Measurements from ENCODE around the gene LRRC57.

LRRC57 gene

DNA sequence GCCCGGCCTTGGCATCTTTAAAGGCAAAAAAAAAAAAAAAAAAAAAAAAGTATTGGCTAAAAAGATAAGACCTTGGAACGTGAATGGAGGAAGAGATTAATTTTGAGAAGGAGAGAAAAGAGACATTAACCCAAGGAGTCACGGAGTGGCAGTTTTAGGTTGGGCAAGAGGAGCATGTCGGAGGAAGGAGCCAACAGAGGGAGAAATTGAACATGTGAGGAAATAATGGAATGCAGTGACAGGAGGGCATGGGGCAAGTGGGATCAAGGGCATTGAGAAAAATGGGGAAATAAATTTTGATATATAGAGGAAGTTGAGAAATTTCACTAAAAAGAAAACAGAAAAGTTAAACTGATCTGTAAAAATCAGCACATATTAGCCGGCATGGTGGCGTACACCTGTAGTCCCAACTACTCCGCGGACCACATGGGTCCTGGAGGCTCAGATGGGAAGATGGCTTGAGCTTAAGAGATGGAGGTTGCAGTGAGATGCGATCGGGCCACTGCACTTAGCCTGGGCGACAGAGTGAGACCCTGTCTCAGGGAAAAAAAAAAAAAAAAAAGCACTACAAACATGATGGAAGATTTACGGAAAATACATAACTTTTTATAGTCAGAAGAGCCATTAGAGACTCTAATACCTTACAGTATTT is 1.3 kb upstream of the LRRC57 start:
- no peak for DNase-seq

DNA sequence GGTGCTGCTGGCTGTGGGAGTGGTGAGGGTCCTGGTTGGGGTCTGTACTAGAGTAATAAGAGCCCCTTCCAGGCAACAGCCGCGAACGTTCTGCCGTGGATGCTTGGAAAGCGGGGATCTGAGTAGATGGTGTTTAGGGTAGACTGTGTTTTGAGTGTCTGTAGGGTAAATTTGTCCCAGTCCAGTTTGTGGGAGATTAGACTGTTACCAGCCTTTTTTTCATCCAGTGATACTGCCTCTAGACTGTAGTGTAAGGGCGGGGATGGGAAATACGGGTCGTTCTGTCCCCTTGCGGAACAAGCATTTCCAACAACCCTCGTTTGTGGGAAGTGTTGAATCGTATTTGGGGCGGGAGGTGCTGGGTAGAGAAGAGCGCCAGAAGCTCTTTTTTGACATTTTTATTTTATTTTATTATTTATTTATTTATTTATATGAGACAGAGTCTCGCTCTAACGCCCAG is 469 bp upstream of the LRRC57 start:
- peak in 1 of 2 experiments; percentile 31 for DNase-seq

DNA sequence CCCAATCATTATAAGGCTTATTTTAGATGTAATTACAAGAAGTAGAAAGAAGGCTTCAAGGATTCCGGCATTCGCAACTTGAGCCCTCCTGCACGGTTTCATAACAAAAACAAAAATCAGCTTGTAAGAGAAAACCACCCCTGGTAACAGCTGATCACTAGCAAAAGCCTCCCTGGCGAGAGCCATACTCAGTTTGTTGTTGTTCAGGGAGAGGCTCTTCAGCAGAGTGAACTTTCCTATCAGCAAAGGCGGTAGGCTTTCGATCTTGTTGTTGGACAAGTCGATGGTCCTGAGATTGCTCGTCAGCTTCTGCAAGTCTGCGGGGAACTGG is 710 bp downstream of the LRRC57 start:
- no peak for DNase-seq

DNA sequence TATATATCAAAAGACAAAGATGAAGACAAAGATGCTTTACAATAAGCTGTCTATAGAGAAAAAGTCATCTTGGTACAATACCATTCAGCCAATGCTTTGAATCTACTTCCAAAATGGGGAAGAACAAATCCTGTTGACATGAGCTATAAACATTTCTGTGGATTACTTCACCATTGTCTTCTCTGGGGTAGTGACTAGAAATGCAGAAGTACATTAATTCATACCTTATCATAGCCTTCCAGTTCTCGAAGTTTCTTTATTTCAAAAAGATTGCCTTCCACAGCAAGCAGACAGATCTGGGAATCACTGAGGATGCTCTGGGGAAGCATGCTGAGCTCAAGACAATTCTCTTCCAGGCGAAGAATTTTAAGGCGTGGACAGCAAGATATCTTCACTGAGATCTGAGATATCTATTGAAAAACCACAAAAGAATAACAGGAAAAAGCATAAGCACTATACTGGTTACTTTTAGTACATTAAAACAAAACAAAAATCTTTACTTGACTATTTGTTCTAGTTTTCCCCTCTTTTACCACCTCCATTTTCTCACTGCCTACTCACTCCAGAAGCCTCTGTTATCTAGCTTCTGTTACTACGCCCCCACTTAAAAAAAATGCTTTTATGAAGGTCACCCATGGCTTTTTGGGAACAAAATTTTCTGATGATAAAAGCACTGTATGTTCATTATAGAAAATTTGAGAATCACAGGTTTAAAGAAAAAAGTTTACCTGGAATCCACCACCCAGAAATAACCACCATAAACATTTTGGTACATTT is 3.6 kb downstream of the LRRC57 start:
- DNase-seq, result no peak

DNA sequence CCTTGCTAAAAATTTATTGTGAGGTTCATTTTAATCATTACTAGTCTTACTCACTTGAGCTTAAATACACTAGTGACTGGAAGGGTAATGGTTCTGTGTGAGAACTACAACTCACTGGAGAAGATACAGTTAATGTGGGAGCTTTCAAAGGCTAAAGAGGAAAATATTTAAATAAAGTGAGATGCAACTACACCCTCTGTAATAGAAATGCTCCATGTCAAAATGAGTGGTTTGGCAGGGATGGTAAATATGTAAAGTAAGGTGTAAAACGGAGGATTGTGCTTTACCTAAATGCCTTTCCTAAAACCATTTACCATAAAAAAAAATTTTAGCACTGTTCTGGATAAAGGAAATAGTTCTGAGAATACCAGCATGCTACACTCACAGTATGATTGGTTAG is 15.3 kb downstream of the LRRC57 start:
- DNase-seq, result no peak

DNA sequence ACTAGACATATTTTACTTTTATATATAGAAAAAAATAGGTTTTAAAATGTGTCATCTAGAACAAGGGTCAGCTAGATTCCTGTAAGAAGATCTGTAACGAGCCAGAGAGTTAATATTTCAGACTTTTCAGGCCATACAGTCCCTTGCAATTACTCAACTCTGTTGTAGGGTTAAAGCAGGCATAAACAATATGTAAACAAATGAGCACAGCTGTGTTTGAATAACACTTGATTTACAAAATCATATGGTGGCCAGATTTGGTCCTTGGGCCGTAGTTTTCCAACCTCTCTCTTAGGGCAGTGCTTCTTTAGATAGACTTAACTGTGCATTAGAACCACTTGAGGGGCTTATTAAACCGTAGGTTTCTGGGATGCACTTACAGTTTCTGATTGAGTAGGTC is 19.6 kb downstream of the LRRC57 start:
- no peak for DNase-seq

DNA sequence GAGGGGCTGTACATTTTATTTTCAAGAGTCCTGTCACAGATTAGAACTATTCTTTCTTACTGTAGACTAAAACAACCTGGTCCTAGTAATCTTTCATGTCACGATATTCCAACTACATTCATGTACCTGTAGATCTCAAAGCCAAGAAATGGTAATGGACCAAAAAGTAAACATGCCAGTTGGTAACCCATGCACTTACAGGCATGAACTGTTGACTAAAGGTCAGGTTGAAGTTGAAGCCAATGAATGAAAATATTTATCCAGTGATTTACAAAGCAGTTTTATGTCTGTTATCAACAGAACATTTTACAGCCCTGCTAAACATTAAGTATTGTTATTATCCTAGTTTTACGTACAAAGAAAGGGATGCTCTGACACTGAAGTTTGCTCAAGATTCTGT is 25.3 kb downstream of the LRRC57 start:
- DNase-seq, result no peak

DNA sequence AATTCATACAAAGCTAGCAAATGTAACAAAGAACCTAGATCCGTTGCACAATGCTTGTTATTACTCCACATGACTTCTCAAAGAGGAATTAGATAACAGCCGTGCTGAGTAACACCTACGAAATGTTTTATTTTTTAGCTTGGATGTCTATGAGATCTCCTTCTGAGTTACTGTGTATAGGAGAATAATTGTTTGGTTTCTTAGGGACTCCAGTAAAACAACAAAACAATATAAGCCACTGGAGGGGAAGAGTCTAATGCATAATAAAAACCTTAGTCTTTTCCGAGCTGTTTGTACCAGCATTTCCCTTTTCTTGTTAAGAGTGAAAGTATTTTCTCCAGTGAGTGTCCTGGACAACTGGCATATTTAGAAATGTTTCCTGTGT is 37.6 kb downstream of the LRRC57 start:
- no peak for DNase-seq

DNA sequence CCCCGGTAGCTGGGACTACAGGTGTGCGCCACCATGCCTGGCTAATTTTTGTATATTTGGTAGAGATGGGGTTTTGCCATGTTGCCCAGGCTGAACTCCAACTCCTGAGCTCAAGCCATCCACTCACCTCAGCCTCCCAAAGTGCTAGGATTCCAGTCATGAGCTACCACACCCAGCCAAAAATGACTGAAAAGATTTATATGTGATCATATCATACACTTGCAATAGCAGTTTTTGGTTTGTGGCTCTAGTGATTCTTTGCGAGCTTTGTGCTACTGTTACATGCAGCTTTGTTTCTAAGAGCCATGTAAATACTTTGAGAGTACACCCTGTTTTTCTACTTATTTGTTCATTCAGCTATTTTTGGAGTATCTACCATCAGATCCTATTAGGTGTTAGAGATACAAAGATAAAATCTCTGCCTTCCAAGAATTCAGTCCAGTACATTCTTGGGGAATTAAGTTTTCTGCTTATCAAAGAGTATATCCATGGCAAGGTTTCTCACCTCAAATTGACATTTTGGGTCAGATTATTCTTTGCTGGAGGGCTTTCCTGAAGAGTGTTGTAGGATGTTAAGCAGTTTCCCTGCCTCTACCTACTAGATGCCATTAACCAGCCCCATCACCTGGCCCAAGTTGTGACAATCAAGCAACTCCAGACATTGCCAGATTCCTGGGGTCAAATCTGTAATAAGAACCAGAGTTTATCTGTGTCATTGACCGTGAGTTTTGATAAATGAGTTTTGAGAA is 38.2 kb downstream of the LRRC57 start:
- DNase-seq, result no peak

DNA sequence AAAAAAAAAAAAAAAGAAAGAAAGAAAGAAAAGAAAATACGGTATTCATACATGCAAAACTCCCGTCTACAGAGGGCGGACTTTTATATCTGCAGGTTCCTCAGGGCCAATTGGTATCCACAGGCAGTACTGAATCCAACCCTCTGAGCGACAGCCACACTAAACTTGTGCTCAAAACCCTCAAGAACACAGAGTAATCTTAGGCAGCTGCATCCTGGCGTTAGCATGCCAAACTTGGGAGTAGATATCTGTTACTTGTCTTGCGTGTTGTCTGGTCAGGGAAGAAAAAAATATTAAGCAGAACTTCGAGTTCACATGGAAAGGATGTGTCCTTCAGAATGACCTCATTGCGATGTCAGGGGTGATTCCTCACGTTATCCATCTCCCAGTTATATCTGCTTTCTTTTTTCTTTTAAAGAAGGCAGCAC is 40.3 kb downstream of the LRRC57 start:
- no peak for DNase-seq

DNA sequence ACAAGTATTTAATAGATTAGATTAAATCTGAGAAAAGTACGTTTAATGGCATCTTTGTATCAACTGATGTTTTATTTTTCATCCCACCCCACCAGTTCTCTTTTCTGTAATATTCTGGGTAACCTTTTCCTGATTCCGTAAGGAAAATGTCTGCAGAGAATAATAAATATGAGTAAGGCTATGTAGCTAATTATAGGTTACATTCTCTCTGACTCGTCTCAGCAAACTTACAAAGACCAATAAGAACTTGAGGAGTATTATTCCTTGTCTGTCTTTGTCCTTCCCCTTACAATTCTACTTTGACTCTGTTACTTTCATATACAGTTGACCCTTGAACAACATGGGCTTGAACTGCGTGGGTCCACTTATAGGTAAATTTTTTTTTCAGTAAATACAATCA is 41.1 kb downstream of the LRRC57 start:
- DNase-seq, result no peak

DNA sequence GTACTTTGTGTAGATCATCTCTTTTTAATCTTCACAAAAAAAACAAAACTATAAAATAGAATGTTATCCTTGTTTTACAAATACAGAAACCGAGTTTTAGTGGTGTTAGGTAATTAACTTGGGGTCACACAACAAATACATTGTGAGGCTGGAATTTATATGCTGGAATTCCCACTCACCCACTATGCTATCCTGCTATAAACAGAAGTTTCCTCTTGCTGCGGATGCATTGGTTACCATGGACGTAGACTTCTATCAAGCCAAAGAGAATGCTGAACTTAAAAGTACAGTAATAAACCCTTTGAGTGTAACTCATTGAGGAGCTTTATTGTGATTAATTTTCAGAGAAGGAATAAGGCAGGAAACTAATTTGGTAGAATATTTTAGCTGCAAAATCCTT is 44.0 kb downstream of the LRRC57 start:
- DNase-seq, result no peak

DNA sequence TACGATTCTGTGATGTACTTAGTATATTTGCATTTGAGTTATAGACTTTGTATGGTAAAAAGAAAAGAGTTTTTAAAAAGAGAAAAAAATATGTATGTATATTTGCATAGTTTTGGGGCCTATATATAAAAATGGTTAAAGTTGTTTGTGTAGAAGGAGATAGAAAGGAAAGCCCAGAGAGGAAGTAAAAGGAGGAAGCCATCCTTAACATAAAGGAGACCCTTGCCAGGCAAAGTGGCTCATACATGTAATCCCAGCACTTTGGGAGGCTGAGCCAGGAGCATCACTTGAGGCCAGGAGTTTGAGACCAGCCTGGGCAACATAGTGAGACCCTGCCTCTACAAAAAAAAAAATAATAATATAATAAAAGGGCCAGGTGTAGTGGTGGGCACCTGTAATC is 44.8 kb downstream of the LRRC57 start:
- no peak for DNase-seq

DNA sequence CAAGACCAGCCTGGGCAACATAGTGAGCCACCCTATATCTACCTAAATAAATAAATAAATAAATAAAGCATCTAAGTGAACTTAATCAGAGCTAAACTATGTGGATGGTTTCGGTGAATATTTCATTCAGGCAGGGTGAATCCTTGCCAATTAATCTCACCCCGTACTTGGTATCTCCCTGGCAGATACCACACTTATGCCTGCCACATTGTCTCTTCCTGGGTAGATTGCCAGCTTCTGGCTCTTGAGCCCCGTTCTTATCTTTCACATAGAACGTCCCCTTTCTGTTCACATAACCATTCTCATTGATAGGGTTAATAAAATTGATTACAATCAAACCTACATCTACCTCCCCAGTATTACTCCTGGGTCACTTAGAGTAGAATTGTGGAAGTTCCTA is 46.1 kb downstream of the LRRC57 start:
- DNase-seq, result no peak

DNA sequence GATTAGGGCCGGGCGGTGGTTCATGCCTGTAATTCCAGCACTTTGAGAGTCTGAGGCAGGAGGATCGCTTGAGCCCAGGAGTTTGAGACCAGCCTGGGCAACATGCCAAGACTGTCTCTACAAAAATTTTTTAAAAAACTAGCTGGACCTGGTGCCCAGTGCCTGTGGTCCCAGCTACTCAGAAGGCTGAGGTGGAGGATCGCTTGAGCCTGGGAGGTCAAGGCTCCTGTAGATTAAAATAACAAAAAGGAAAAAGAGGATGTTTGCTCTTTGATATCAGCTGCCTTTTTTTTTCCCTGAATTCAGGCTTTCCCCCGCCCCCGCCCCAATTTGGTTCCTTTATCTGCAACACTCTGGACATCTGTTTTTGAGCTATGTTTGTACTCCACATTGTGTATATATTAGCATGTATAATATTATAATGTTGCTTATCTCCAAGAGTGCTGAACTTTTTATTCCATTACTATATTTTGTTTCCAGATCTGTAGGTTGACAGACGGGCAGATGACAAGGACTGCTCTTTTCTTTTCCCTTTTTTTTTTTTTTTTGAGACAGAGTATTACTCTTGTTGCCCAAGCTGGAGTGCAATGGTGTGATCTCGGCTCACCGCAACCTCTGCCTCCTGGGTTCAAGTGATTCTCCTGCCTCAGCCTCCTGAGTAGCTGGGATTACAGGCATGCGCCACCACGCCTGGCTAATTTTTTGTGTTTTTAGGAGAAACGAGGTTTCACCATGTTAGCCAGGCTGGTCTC is 48.6 kb downstream of the LRRC57 start:
- no peak for DNase-seq

DNA sequence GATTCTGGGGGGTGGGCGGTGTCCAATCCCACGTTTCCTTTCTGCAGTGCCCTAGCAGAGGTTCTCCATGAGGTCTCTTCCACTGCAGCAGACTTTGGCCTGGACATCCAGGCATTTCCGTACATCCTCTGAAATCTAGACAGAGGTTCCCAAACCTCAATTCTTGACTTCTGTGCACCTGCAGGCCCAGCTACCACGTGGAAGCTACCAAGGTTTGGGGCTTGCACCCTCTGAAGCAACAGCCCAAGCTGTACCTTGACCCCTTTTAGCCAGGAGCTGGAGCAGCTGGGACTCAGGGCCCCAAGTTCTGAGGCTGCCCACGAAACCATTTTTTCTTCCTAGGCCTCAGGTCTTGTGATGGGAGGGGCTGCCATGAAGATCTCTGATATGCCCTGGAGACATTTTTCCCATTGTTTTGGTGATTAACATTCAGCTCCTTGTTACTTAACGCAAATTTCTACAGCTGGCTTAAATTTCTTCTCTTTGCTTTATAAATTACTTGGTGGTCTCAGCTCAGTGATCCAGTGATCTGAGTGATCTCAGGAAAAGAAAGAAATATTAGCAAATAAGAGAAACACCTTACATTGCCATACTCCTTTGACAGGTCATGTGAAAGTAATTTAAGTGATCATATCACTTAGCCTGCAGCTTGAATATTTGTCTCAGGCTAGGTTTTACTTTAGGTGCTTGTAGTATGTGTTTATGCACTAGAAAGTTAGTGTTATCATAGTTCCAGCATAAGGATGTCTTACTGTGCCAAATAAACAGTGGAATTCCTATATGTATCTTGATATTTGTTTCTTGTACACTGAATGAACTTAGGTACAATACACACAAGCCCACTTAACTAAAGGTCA is 50.2 kb downstream of the LRRC57 start:
- no peak for DNase-seq

DNA sequence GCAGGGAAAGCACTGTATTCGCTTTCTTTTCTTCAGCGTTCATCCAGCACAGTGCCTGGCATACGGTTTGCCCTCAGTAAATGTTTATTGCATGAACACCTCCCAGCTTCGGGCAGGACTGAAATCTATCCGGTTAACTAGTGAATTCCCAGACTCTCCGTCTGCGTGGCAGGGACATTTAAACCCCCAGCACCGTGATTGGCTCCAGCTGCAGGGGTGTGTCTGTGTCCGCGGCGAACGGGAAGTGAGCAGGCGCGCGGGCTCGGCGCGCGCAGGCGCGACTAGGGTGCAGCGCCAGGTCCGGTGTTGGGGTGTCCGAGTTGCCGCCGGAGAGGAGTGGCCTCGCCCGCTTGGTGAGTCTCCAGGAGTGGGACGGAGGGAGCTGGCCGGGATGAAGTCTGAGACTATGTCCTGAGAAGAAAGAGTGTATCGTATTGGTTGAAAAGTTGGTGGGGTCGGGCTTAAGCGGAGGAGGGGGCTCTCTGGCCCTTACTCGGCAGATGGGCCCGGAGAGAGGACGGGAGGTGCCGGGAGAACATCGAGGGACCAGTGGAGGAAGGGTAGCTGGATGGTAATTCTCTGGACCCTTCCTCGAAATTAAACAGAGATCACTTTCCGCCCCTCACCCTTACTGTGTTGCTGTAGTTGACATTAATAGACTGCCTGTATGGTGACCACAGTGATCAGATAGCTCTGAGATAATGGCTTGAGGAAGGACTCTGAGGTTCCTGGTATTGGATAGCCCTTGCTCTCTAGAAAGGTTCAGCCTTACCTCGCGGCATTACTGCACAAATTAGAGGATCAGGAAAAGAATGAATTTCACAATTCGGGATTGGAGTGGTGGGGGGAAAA is 53.0 kb downstream of the LRRC57 start, which contains the start of gene SNAP23:
TSS of gene SNAP23 (plus strand) at position 274 of the 852 bp plus-strand sequence. CDS start 16,213 bp downstream, outside the sequence.
- peak; percentile 14 to 20 for DNase-seq

DNA sequence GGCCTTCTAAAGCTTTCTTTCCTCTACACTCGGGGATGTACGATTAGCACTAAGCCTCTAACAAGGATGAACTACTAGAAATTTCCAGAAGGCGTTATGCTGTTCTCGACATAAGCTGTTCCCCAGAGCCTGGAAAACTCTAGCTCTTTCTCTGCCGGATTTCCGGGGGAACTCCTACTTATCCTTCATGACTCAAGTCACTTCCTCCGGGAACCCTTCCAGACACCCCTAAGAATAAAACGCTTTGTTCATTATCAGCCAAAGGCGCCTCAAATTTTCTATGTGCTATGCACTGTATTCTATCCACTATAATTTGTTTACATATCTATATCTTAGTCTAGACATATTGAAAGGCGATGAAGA is 53.6 kb downstream of the LRRC57 start:
- no peak for DNase-seq

DNA sequence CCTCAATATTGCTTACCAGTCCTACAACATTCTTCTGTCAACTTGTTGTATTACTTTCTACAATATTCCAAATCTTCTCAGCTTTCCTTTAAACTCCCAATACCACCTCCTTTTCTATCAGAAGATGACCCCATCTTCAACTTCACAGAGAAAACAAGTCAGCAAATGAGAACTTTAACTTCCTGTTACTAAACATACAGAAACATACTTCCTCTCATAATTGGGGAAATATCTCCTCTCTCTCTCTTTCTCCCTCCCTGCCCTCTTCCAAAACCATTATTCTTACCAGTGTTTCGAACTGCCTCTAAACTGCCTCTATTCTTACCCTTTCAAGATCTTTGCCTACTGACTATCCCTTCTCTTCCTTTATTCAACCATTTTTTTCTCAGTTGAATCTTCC is 54.9 kb downstream of the LRRC57 start:
- DNase-seq, result no peak

DNA sequence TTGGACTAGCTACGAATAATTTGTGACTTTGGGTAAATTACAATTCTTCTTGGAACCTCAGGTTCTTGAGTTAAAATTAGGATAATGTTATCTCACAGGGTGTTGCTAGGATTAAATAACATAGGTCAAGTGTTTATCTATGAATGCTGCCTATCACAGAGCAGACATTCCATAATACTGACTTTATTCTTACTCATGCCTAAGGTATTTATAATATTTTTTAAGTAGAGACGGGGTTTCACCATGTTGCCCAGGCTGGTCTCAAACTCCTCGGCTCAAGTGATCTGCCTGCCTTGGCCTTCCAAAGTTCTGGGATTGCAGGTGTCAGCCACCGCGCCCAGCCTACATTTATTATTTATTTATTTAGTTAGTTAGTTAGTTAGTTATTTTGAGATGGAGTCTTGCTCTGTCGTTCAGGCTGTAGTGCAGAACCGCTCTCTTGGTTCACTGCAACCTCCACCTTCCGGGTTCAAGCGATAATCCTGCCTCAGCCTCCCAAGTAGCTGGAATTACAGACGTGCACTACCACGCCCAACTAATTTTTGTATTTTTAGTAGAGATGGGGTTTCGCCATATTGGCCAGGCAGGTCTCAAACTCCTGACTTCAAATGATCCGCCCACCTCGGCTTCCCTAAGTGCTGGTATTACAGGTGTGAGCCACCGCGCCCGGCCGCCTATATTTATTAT is 56.9 kb downstream of the LRRC57 start:
- DNase-seq, result no peak

Measured in NCI-H187 (cell line).